DOHH2 (cell line): ENCODE measurements around the gene TEX47.

Experiments used
- H3F3A ChIP-seq: fragments of 200-600 bp; sonication (generic), shearing (Covaris generic); 2 replicates; pipeline ENCODE4 v1.6.0; 2016; ENCODE audit warnings: antibody characterized with exemption, mild to moderate bottlenecking; ENCODE audit not compliant: control insufficient read depth, insufficient read depth
- H3K27ac ChIP-seq: fragments of 200-600 bp; sonication (generic); 2 replicates; pipeline ENCODE4 v1.5.1; 2014; ENCODE audit warnings: low read depth, mild to moderate bottlenecking, low read length, moderate library complexity
- H3K27me3 ChIP-seq: fragments of 200-600 bp; sonication (generic); 2 replicates; pipeline ENCODE4 v1.6.1; 2014; ENCODE audit warnings: mild to moderate bottlenecking, low read length, mixed read lengths; ENCODE audit not compliant: control insufficient read depth
- H3K36me3 ChIP-seq: fragments of 200-600 bp; sonication (generic); 2 replicates; pipeline ENCODE4 v1.6.1; 2014; ENCODE audit warnings: mild to moderate bottlenecking, low read length, moderate library complexity, mixed read lengths; ENCODE audit not compliant: control insufficient read depth
- H3K4me1 ChIP-seq: fragments of 200-600 bp; sonication (generic); 2 replicates; pipeline ENCODE4 v1.6.1; 2014; ENCODE audit warnings: mild to moderate bottlenecking, low read length, mixed read lengths; ENCODE audit not compliant: control insufficient read depth
- H3K4me2 ChIP-seq: fragments of 200-600 bp; sonication (generic); 2 replicates; pipeline ENCODE4 v1.6.0; 2014; ENCODE audit warnings: mild to moderate bottlenecking, low read length, moderate library complexity
- H3K4me3 ChIP-seq: fragments of 200-600 bp; sonication (generic); 2 replicates; pipeline ENCODE4 v1.5.1; 2014; ENCODE audit warnings: mild to moderate bottlenecking, low read length, mixed read lengths
- H3K79me2 ChIP-seq: fragments of 200-600 bp; sonication (generic); 2 replicates; pipeline ENCODE4 v1.6.1; 2014; ENCODE audit warnings: mild to moderate bottlenecking, low read length, mixed read lengths; ENCODE audit not compliant: control insufficient read depth
- H3K9me2 ChIP-seq: fragments of 200-600 bp; sonication (generic); replicated peaks from 2 replicates; pipeline ENCODE4 v1.6.1; 2014; ENCODE audit warnings: mild to moderate bottlenecking, low read length, mixed read lengths; ENCODE audit not compliant: control insufficient read depth
- H3K9me3 ChIP-seq: fragments of 200-600 bp; sonication (generic); 2 replicates; pipeline ENCODE4 v1.6.1; 2014; ENCODE audit warnings: antibody characterized with exemption, low read length, mixed read lengths; ENCODE audit not compliant: control insufficient read depth, insufficient read depth
- H4K20me1 ChIP-seq: fragments of 200-600 bp; sonication (generic); 2 replicates; pipeline ENCODE4 v1.6.0; 2014; ENCODE audit warnings: low read depth, mild to moderate bottlenecking, antibody characterized with exemption, low read length, moderate library complexity; ENCODE audit not compliant: control insufficient read depth, insufficient read depth
- EZH2phosphoT487 ChIP-seq: fragments of 200-600 bp; sonication (generic); IDR thresholded peaks from 2 replicates; pipeline ENCODE4 v1.6.1; 2017; ENCODE audit warnings: borderline replicate concordance, mild to moderate bottlenecking, antibody characterized with exemption, low read length, moderate library complexity, mixed read lengths
- TF ChIP-seq, protein P1 (sequence below): fragments of 200-600 bp; sonication (generic); IDR thresholded peaks from one replicate; pipeline ENCODE4 v1.5.1; 2014; ENCODE audit warnings: antibody characterized with exemption, mild to moderate bottlenecking, low read depth, low read length; ENCODE audit not compliant: poor library complexity, severe bottlenecking

Gene TEX47

DNA sequence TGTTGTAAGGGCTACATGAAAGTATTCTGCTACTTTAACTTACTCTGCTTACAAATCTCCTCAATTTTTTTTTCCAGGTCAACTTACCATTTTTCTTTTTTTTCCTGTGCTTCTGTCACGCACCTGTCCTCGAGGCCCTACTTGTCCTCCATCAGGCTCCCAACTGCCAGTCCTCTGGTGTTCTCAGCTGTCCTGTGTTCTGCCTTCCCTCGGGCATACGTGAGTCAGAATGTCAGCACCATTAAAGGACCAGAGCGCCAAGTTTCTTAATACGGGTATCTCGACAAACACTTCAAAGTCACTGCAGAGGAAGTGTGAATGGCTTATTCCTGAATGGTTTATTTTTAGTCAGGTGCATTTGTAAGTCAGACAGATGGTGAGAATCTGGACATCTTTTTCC is at the start of gene TEX47:
TSS of gene TEX47 (minus strand) at position 185 of the 400 bp plus-strand sequence. CDS start 795 bp downstream, outside the sequence.
- Histone ChIP-seq H3F3A (no peaks in the 10 kb centered on the region), H3K9me2 (no peaks in the 10 kb centered on the region), H3K4me1 (no peaks in the 10 kb centered on the region), H3K27me3 (no peaks in the 10 kb centered on the region), H3K36me3 (no peaks in the 10 kb centered on the region), H3K79me2 (no peaks in the 10 kb centered on the region), H3K4me2 (no peak within 1 kb of the TSS), H3K9me3 (no peaks in the 10 kb centered on the region), H3K4me3 (no peak within 1 kb of the TSS), H4K20me1 (no peaks in the 10 kb centered on the region), H3K27ac (no peak within 1 kb of the TSS)
- TF ChIP-seq, protein P1, sequence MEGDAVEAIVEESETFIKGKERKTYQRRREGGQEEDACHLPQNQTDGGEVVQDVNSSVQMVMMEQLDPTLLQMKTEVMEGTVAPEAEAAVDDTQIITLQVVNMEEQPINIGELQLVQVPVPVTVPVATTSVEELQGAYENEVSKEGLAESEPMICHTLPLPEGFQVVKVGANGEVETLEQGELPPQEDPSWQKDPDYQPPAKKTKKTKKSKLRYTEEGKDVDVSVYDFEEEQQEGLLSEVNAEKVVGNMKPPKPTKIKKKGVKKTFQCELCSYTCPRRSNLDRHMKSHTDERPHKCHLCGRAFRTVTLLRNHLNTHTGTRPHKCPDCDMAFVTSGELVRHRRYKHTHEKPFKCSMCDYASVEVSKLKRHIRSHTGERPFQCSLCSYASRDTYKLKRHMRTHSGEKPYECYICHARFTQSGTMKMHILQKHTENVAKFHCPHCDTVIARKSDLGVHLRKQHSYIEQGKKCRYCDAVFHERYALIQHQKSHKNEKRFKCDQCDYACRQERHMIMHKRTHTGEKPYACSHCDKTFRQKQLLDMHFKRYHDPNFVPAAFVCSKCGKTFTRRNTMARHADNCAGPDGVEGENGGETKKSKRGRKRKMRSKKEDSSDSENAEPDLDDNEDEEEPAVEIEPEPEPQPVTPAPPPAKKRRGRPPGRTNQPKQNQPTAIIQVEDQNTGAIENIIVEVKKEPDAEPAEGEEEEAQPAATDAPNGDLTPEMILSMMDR, result no peak
- TF ChIP-seq EZH2phosphoT487, result no peak

DNA sequence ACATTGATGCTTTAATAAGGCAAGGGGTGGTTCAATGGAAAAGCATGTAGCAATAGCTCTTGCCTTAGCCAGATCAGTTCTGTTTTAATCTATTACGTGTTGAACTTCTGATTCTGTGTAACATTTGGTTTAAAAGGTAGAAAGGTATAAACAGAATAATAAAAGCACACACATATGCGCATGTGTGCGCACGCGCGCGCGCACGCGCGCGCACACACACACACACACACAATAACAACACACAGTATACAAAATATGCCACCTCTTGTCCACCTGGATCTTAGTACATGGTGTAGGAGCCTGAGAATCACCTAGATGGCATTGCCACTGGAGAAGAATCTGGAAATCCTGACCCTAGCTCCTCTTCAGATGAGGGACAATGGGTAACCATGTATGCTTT is 49.6 kb upstream of the TEX47 start:
- H3K27me3 ChIP-seq, result no peaks in the 10 kb centered on the region
- no peaks in the 10 kb centered on the region for H4K20me1 ChIP-seq
- H3K79me2 ChIP-seq, result no peaks in the 10 kb centered on the region
- no peak overlapping the region for H3K4me2 ChIP-seq
- H3K27ac ChIP-seq, result no peak overlapping the region
- H3K9me2 ChIP-seq, result no peaks in the 10 kb centered on the region
- no peaks in the 10 kb centered on the region for H3K4me1 ChIP-seq
- TF ChIP-seq, protein P1, result no peak
- TF ChIP-seq EZH2phosphoT487, result no peak
- H3K36me3 ChIP-seq, result no peaks in the 10 kb centered on the region
- no peak overlapping the region for H3K4me3 ChIP-seq
- no peaks in the 10 kb centered on the region for H3F3A ChIP-seq
- no peaks in the 10 kb centered on the region for H3K9me3 ChIP-seq

DNA sequence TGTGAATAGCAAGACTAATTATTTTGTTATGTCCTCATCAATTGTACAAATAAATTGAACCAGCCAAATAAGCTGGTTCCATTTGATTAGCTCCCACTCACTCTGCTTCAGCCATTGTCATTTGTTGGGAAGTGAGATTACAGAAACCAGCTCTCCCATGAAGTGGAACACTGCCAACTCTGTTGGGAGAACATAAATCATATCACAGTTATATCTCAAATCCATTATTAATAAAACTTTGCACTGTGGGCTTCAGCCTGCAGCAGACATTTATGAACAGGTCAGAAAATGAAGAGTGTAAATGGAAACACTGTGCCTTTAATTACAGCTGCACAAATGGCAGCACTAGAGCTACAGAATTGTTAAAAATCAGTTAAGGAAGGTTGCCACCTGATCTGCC is 46.7 kb upstream of the TEX47 start:
- Histone ChIP-seq H3F3A (no peaks in the 10 kb centered on the region), H3K27me3 (no peaks in the 10 kb centered on the region), H3K9me3 (no peaks in the 10 kb centered on the region), H3K27ac (no peak overlapping the region), H3K4me3 (no peak overlapping the region), H3K4me1 (no peaks in the 10 kb centered on the region), H3K36me3 (no peaks in the 10 kb centered on the region), H3K79me2 (no peaks in the 10 kb centered on the region), H4K20me1 (no peaks in the 10 kb centered on the region), H3K9me2 (no peaks in the 10 kb centered on the region), H3K4me2 (no peak overlapping the region)
- TF ChIP-seq, protein P1, result no peak
- no peak for TF ChIP-seq EZH2phosphoT487
